SKM-1 (cell line): Measurements from ENCODE around the gene NSD2.
"Not testable (repeated sequence)": the region's sequence is repeated elsewhere in the genome, so short reads cannot be mapped to it uniquely, and the experiment has no call there.

ENCODE experiments used
- DNase-seq: peaks from one replicate; lab custom pipeline; 2025; ENCODE audit not compliant: unreplicated experiment; lab: John Stamatoyannopoulos, UW

Gene NSD2

GRCh38 chr4:1996866-1997611, 125.8 kb downstream of the NSD2 start:
- DNase-seq, result no peak

DNA sequence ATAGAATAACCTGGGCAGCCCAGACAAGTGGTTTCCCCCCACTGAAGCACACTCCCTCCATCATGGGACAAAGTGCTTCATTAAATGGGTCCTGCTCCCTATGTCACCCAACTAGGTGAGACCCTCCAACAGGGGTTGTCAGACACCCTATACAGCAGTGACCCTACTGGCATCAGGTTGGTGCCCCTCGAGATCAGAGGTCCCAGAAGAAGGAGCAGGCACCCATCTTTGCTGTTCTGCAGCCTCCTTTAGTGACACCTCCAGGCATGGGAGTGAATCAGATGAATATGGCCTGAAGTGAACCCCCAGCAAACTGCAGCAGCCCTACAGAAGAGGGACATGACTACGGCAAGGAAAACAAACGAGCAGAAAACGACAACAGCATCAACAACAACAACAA, 126.5 kb downstream of the NSD2 start:
- no peak for DNase-seq

- no peak for DNase-seq
Observed at GRCh38 chr4:1998296-1998695, 127.1 kb downstream of the NSD2 start.

GRCh38 chr4:1999308-1999707, 128.1 kb downstream of the NSD2 start:
- DNase-seq, result not testable (repeated sequence)

DNA sequence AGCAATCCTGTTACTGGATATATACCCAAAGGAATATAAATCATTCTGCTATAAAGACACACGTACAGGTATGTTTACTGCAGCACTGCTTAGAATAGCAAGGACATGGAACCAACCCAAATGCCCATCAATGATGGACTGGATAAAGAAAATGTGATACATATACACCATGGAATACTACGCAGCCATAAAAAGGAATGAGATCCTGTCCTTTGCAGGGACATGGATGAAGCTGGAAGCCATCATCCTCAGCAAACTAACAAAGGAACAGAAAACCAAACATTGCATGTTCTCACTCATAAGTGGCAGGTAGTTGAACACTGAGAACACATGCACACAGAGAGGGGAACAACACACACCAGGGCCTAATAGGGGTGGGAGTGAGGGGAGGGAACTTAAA, 132.2 kb downstream of the NSD2 start:
- not testable (repeated sequence) for DNase-seq

GRCh38 chr4:2006367-2006766, 135.2 kb downstream of the NSD2 start:
- no peak for DNase-seq

DNA sequence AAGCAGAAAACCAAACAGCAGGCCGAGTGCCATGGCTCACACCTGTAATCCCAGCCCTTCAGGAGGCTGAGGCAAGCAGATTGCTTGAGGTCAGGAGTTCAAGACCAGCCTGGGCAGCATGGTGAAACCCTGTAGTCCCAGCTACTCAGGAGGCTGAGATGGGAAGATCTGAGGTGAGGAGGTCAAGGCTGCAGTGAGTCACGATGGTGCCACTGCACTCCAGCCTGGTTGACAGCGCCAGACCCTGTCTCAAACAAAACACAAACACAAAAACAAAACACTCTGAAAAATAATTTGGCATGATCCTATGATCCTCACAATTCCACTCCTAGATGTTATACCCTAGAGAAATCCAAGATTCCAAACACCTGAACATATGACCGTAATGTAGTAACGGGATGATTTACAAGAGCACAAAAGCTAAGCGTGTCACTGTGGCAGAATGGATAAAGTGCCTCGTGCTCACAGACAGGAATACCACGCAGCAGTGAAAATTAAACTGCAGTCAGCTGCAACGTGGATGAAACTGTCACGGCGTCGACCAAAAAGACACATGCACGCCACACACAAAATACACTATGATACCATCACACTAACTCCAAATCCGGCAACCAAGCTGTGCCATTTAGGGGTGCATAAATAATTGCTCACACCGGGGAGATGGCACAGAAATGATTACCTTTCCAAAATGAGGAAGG, 135.9 kb downstream of the NSD2 start:
- DNase-seq, result no peak

GRCh38 chr4:2007804-2008670, 136.8 kb downstream of the NSD2 start:
- no peak for DNase-seq

DNA sequence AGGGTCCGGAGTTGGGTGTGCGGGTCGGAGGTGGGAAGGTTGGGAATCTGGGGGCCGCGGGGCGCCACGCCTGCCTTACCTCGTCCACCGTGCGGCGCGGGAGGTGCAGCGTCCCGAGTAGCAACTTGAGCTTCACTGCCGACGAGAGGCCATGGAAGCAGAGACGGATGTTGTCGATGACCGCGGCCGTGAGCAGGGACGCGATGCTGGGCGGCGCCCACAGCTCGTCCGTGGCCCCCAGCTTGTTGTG, 137.4 kb downstream of the NSD2 start:
- DNase-seq, result no peak

DNA sequence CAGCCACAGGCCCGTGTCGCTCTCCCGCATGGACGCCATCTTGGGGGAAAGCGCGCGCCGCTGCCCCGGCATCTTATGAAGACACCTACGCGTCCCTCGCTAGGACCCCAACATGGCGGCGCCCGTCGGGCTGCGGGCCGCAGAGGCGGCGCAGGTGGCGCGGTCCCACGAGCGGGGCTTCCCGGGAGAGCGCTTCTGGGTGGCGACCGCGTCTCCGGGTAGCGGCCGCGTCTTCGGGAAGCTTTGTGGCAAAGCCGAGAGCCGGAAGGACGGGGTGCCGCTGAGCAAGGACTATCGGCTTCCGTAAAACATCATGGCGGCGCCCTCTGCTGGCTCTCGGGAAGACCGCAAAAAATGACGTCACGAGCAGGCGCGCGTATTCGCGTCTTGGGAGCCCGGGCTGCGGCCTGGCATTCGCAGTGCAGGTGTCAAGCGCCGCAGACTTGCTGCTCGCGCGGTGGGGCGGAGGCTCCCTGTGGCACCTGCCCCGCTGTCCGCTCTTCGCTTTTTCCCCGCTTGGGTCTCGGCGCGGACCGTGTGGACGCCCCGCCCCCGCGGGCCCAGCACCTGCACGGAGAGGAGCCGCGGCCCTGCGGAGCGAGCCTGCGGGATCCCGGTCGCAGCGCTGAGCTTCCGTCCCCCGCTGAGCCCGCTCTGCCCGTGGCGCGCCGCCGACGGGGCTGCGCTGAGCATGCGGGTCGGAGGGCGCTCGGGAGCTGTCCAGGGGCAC, 137.9 kb downstream of the NSD2 start, which contains the start of gene NELFA:
TSS of gene NELFA (minus strand) at position 54 of the 730 bp plus-strand sequence. CDS start at position 39, 15 bp downstream.
- DNase-seq, result peak; percentile 92

- DNase-seq, result peak; percentile 84
Observed at GRCh38 chr4:2009651-2010233, 138.5 kb downstream of the NSD2 start.

DNA sequence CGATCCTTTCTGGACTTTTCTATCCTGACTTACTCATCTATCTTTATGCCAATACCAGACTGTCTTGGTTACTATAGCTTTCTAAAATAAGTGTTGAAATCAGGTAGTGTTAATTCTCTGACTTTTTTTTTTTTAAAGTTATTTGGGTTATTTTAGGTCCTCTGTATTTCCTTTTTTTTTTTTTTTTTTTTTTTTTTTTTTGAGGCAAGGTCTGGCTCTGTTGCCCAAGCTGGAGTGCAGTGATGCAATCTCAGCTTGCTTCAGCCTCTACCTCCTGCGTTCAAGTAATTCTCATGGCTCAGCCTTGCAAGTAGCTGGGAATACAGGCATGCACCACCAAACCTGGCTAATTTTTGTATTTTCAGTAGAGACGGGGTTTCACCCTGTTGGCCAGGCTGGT, 140.4 kb downstream of the NSD2 start:
- DNase-seq, result peak; percentile 34

GRCh38 chr4:2015008-2015407, 143.8 kb downstream of the NSD2 start:
- DNase-seq, result no peak

GRCh38 chr4:2021358-2022018, 150.3 kb downstream of the NSD2 start:
- DNase-seq, result not testable (repeated sequence)

- no peak for DNase-seq
Observed at GRCh38 chr4:2024683-2025082, 153.5 kb downstream of the NSD2 start.

DNA sequence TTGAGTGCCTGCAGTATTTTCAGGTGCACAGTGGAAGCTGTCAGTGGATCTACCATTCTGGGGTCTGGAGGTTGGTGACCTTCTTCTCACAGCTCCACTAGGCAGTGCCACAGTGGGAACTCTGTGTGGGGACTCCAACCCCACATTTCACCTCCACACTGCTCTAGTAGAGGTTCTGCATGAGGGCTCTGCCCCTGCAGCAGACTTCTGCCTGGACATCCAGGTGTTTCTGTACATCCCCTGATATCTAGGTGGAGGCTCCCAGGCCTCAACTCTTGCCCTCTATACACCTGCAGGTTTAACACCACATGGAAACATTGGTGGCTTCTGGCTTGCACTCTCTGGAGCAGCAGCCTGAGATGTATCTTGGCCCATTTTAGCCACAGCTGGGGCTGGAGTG, 154.6 kb downstream of the NSD2 start:
- DNase-seq, result no peak

DNA sequence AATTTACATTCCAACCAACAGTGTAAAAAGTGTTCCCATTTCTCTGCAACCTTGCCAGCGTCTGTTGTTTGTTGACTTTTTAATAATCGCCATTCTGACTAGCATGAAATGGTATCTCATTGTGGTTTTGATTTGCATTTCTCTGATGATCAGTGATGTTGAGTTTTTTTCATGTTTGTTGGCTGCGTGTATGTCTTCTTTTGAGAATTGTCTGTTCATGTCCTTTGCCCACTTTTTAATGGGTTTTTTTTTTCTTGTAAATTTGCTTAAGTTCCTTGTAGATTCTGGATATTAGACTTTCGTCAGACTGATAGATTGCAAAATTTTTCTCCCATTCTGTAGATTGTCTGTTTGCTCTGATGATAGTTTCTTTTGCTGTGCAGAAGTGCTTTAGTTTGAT, 155.9 kb downstream of the NSD2 start:
- DNase-seq, result not testable (repeated sequence)

- DNase-seq, result not testable (repeated sequence)
Observed at GRCh38 chr4:2031161-2031560, 160.0 kb downstream of the NSD2 start.
